A204.1 (cell line): ENCODE data around the gene IPO11.
A peak's percentile ranks its signal among the peaks of the same experiment; 100 is the strongest.

Experiments
- FAIRE-seq: peaks from 2 replicates; lab custom pipeline; 2012; peaks lifted over from hg19 to GRCh38; lab: Jason Lieb, UNC

Gene IPO11

DNA sequence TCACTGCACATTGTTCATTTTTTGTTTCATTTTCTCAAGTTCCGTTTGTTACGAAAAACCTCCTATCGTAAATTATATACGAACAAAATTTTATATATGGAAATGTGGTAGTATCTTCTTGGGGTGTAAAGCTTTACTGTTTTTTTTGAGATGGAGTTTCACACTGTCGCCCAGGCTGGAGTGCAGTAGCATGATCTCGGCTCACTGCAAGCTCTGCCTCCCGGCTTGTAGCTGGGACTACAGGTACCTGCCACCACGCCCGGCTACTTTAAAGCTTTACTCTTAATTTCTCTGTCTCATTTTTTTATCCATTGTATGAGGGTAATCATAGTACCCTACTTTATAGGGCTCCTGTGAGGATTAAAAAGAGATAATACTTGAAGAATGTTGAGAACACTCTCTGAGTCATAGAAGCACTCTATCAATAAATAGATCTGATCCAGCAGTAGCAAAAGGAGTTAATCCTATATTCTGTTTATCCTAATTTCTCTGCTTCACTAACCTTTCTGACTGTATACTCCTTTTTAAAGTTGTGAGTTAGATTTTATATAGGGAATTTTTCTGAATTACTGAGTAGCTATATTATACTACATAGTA is 160.5 kb downstream of the IPO11 start:
- no peak for FAIRE-seq

DNA sequence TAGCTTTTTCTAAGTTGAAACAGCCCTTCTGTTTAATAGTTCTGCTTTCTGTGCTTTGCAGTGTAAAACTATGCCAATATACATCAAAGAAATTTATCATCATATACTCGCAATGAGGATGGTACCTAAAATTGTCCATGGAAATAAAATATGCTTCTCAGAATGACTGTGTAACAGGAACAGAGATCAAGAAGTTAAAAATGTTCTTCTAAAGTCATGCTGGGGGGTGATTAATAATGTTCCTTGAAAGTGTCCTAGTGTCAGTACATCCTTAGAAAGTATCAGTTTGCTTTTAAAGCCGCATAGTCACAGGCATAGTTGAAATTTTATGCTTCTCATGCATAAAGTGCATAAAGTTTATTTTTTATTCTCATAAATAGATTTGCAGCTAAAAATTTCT is 162.0 kb downstream of the IPO11 start:
- FAIRE-seq, result no peak

DNA sequence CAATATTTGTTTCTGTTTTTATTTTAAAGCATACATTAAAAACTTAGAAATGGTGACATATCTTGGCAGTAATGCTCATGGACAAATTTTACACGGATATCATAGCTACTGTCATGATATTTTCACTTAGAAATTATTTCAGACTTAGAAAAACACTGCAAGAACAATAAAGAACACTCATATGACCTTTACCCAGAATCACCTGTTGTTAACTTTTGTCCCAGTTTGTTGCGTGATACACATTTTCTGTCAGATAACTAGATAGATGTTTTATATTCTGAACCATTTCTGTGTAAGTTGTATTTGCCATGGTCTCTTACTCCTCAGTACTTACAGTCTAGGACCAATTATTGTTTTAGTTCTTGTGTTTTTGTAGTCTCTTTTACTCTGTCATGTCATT is 162.5 kb downstream of the IPO11 start:
- no peak for FAIRE-seq

DNA sequence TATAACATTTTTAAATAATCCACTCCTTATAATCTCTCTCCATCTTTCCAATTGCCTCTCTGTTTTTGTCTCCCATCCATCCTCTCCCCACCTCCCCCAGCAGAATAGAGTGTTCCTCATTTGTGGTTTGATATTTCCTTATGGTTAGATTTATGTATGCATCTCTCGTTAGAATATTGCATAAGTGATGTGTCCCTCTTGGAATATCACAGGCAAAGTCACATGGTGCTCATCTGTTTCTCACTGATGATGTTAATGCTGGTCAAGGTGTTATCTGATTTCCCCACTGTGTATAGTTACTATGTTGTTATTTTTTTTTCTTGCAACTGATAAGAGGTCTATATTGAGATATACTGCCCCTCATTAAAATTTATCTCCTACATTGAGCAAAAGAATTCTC is 162.9 kb downstream of the IPO11 start:
- FAIRE-seq, result no peak

GRCh38 chr5:62576570-62577170 is 164.1 kb downstream of the IPO11 start:
- no peak for FAIRE-seq

DNA sequence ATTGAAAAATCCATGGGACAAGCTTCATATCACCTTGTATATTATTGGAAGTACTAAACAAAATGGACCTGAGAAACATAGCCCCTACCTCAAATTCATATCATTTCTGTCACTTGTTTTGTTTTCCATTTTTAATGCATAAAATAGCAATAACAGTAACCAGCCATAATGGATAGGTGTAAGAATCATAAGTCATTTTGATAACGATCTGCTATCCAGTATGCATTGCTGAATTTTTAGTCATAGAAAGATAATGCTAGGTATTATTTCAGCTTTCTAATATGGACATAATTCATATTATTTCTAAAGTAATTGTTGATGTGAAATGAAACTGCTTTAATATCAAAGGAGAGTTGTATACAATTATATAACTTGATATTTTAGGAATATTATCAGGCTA is 164.9 kb downstream of the IPO11 start:
- peak; percentile 3 for FAIRE-seq

GRCh38 chr5:62578540-62578939 is 166.0 kb downstream of the IPO11 start, which contains the start of gene LRRC70:
TSS of gene LRRC70 (plus strand) at chr5:62578819. CDS start at chr5:62579439, 620 bp downstream.
- FAIRE-seq, result no peak

DNA sequence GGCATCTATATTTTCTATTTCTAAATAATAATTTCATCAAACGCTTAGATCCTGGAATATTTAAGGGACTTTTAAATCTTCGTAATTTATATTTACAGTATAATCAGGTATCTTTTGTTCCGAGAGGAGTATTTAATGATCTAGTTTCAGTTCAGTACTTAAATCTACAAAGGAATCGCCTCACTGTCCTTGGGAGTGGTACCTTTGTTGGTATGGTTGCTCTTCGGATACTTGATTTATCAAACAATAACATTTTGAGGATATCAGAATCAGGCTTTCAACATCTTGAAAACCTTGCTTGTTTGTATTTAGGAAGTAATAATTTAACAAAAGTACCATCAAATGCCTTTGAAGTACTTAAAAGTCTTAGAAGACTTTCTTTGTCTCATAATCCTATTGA is 167.2 kb downstream of the IPO11 start:
- no peak for FAIRE-seq

GRCh38 chr5:62581836-62582597 is 169.5 kb downstream of the IPO11 start:
- FAIRE-seq, result no peak

- FAIRE-seq, result no peak
These were observed 171.8 kb downstream of the IPO11 start for GRCh38 chr5:62584391-62584790.

- no peak for FAIRE-seq
These were observed 172.7 kb downstream of the IPO11 start for GRCh38 chr5:62585306-62585705.

- FAIRE-seq, result no peak
These were observed 173.2 kb downstream of the IPO11 start for GRCh38 chr5:62585751-62586150.

DNA sequence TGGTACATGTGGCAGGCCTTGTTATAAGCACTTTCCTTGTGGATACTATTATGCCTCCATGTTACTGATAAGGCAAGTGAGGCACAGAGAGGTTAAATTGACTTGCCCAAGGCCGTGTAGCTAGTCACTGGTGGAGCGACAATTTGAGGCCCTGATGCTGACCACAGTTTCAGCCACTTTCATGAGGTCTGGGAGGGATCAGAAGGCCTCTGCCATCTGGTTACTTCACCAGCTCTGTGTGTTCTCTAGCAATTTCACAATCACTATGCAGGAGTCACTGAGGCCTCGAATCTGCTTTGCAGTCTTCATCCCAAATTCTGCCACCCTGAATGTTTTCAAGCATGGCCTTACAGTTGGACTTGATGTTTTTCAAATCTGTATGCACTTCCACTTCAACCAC is 175.2 kb downstream of the IPO11 start:
- FAIRE-seq, result no peak

DNA sequence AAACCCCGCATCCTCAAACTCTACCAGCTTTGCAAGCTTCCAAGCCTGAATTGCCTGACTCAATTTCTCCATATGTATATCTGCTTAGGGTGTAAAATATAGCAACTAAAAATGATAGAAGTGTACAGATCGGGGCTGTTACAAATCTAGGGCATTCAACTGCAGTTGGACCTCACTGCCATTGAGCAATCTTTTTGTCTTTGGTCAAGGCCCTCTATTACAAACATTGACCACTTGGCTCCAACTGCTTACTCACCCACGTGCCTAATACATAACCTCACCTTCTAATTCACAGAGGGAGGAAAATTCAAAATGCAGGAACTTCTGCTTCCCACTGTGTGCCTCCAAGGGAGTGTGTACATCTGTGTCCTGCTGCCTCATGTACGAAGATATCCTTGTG is 176.1 kb downstream of the IPO11 start:
- FAIRE-seq, result no peak

DNA sequence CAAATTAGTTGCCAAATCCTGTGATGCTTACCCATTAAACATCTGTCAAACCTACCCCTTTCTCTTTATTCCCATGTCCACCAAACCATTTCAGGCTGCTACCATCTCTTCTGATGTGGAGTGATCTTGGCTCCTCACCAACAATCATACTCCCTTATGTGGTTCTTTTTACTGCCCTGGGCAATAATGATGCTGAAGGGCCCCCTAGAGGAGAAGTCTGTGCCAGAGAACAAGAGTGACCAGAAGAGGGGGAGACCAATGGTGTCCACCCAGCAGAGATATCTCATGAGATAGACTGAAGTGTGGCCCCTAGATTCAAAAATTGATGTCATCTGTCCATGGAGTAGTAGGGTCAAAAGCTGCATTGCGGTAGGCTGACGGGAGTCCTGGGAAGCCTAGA is 176.9 kb downstream of the IPO11 start:
- no peak for FAIRE-seq

GRCh38 chr5:62590387-62590786 is 177.8 kb downstream of the IPO11 start:
- no peak for FAIRE-seq

GRCh38 chr5:62592558-62592957 is 180.0 kb downstream of the IPO11 start:
- no peak for FAIRE-seq

DNA sequence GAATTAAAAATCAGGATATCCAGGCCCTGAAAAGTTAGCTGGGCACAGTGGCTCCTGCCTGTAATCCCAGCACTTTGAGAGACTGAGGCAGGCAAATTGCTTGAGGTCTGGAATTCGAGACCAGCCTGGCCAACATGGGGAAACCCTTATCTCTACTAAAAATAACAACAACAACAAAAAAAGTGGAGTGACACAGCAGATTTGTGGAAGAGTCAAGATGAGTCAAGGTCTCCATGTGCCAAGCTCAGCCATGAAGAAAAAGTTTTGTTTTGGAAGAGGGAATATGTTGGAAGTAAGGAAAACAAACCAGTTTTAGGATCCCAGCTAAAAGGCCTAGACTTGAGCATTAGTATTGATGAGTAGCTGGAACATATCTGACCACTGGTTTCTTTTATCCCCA is 180.8 kb downstream of the IPO11 start:
- FAIRE-seq, result no peak

GRCh38 chr5:62594364-62594984 is 181.9 kb downstream of the IPO11 start:
- FAIRE-seq, result no peak

DNA sequence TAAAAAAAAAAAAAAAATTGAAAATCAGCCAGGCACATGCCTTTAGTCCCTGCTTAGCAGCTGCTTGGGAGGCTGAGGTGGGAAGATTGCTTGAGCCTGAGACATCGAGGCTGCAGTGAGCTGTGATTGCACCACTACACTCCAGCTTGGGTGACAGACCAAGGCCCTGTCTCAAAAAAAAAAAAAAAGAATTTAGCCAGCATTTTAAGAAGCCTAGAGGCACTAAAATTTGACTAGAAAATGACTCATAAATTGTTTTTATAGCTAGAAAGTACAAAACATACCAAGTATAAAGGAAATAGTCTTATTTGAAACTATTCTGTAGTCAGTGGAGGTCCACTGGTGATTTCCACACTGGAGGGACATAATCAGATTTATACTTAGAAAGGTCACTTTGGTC is 183.5 kb downstream of the IPO11 start:
- FAIRE-seq, result no peak

DNA sequence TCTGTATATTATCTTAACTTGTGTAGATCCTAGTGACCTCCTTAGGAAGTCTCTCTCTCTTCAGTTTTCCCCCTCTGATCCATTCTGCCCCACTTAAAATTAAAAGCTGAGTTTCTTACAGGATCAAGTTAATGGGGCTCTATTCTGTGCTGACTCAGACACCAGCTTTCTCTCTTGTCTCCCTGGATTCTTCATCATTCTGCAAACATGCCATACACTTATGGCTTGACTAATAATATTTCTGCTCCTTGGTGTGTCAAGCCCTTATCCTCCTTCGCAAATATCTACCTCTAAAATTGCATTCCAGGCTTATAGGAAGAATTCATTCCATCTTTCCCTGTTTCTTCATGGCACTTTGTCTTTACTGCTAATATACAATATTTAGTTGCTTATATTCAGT is 184.1 kb downstream of the IPO11 start:
- FAIRE-seq, result no peak

DNA sequence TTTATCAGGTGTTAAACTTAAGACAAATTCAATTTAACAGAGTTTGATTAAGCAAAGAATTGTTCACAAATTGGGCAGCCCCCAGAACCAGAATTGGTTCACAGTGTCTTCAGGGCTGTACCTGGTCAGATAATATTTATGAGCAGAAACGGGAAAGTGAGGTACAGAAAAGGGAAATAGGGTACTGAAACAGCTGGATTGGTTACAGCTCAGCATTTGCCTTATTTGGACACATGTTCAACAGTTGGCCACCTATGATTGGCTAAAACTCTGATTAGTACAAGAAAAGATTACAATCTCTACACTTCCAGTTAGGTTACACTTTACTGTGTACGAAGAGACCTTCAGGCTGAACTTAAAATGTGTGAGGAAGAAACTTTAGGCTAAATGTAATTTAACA is 184.8 kb downstream of the IPO11 start:
- no peak for FAIRE-seq

DNA sequence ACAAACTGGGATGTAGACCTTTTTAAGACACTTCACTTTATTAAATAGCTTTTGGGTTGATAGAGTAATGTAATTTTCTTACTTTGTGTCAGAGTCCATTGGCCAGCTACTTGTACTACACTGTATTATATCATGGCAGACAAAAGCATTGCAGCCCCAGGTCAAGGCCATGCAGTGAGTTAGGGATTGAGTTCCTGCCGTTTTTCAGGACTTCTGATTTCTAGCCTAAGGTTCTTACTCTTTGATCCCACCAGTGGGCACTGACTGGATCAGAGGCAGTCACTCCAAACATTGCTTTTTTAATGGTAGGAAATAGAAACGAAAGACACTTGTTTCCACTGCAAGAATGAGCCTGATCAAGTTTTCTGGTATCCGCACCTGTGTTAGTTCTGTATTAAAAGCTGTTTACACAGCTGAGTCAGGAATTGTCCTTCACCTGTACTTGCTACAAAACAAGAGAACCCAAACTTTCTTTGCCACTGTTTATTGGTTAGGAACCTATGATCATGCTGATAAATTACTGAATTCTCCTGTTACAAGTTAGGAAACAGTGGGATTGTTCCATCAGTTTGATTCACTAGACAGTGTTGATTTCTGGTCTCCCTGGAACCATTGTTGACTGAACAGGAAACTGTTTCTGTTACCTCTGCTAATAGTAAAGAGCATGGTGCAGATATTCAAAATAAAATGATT is 188.1 kb downstream of the IPO11 start:
- FAIRE-seq, result no peak
